Mucosa of descending colon (tissue), 3 donors: ENCODE results near the gene CMTM2. TPM values are rescaled to one million over a fixed set of nuclear protein-coding genes. Genes with fewer than 3 reads are reported as not detected.

ENCODE experiments used
- ATAC-seq: fragments of 200-7000 bp; cut with Tn5 transposase; one replicate; pipeline ENCODE4 v1.9.1; 2020; ENCODE audit warnings: mild to moderate bottlenecking, moderate library complexity
- DNase-seq, 3 donors: peaks; one replicate each; pipeline ENCODE4 v3.0.0-alpha.2; 2020
- H3K36me3 ChIP-seq: fragments of 200-600 bp; one replicate; pipeline ENCODE4 v1.8.0; 2021; ENCODE audit warnings: low read depth, mild to moderate bottlenecking
- H3K4me1 ChIP-seq: fragments of 200-600 bp; one replicate; pipeline ENCODE4 v1.8.0; 2021; ENCODE audit warnings: low read depth, mild to moderate bottlenecking
- H3K4me3 ChIP-seq: fragments of 200-600 bp; one replicate; pipeline ENCODE4 v1.8.0; 2021; ENCODE audit warnings: mild to moderate bottlenecking
- H3K9me3 ChIP-seq: fragments of 200-600 bp; one replicate; pipeline ENCODE4 v1.8.0; 2021; ENCODE audit warnings: mild to moderate bottlenecking
- intact Hi-C, 2 donors: fragments of 100-400 bp; cut with DNase I in 1 of 2; cut with micrococcal nuclease in 1 of 2; formaldehyde crosslinking; loops; one replicate each; pipeline versions ENCODE4 v1.11.0 to v1.11.1; 2022; cut with DNase I, micrococcal nuclease
- long read RNA-seq, 2 donors: library from polyadenylated mRNA; unstranded; transcript quantifications; one replicate each; pipeline ENCODE4 v2.0.0, GENCODE V29; 2019 to 2021
- total RNA-seq, 3 donors: library from RNA; stranded (reverse); fragmentation: NEBNext Ultra II Directional in 2 of 3; extraction: Animal tissue kit (Norgen Biotek cat#: 25700) in 2 of 3; gene quantifications; one replicate each; pipeline versions ENCODE4 v1.2.1 to v1.2.4, GENCODE V29; 2021 to 2023
- TF ChIP-seq, protein P1 (sequence below): fragments of 200-600 bp; IDR thresholded peaks from one replicate; pipeline ENCODE4 v1.8.0; 2022; ENCODE audit warnings: antibody characterized with exemption, mild to moderate bottlenecking
- donor health status: DM: no; HTN: no; CAD: no; lungs with moderate emphysema.
- donor health status: DM: no; HTN: no; CAD: no.
- donor health status: DM: no; HTN: yes; CAD: no.

The CMTM2 gene
- under 1 TPM in 1 of 3 donors, not detected in 2; 0.46 TPM for total RNA-seq
- long read RNA-seq, donor 1, partial matches to known transcripts: 0 of 1 reads
- long read RNA-seq, donor 1, other reads (novel, unspliced or antisense): 1 of 1 reads
- long read RNA-seq, donor 2: 0 reads

GRCh38 chr16:66578651-66579531, at the start of gene CMTM2:
Gene CMTM2, plus strand, starts transcription at chr16:66579463. Its CDS starts 145 bp downstream, at chr16:66579608.
- ATAC-seq: peak; percentile 46

GRCh38 chr16:66529475-66529874, 49.8 kb upstream of the CMTM2 start:
- ATAC-seq (no peak), DNase-seq (no peak)
- Histone ChIP-seq H3K36me3 (no peaks in the 10 kb centered on the region), H3K4me3 (no peak overlapping the region), H3K4me1 (no peaks in the 10 kb centered on the region), H3K9me3 (no peaks in the 10 kb centered on the region)
- TF ChIP-seq, protein P1, sequence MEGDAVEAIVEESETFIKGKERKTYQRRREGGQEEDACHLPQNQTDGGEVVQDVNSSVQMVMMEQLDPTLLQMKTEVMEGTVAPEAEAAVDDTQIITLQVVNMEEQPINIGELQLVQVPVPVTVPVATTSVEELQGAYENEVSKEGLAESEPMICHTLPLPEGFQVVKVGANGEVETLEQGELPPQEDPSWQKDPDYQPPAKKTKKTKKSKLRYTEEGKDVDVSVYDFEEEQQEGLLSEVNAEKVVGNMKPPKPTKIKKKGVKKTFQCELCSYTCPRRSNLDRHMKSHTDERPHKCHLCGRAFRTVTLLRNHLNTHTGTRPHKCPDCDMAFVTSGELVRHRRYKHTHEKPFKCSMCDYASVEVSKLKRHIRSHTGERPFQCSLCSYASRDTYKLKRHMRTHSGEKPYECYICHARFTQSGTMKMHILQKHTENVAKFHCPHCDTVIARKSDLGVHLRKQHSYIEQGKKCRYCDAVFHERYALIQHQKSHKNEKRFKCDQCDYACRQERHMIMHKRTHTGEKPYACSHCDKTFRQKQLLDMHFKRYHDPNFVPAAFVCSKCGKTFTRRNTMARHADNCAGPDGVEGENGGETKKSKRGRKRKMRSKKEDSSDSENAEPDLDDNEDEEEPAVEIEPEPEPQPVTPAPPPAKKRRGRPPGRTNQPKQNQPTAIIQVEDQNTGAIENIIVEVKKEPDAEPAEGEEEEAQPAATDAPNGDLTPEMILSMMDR: no peak
- intact Hi-C loops: no loop called here

More at GRCh38 chr16:66578651-66579531, at the start of gene CMTM2:
- DNase-seq: no peak
- intact Hi-C loops: no loop called here
- Histone ChIP-seq H3K4me1 (peaks cover 9% of the 10 kb centered on the region), H3K9me3 (no peaks in the 10 kb centered on the region), H3K36me3 (no peaks in the 10 kb centered on the region), H3K4me3 (no peak within 1 kb of the TSS)
- TF ChIP-seq, protein P1: no peak

DNA sequence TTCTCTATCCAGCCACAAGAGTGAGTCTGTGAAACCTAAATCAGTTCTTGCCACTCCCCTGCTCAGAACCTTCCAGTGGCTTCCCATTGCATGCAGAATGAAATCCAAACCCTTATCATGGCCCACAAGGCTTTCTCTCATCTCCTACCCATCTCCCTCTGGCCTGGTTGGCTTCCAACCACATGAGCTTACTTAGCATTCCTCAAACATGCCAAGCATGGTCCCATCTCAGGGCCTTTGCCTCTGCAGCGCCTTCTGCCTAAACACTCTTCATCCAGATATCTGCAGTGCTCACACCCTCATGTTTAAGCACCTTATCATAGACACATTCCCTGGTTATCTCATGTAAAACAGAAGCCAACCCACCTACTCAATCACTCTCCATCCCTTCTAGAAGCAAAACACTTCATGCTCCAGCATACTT, 44.9 kb upstream of the CMTM2 start:
- no peaks in the 10 kb centered on the region for H3K36me3 ChIP-seq
- H3K4me3 ChIP-seq: no peak overlapping the region
- no peaks in the 10 kb centered on the region for H3K4me1 ChIP-seq
- no peak for ATAC-seq
- H3K9me3 ChIP-seq: no peaks in the 10 kb centered on the region
- DNase-seq: no peak
- intact Hi-C loops: no loop called here
- TF ChIP-seq, protein P1: no peak

DNA sequence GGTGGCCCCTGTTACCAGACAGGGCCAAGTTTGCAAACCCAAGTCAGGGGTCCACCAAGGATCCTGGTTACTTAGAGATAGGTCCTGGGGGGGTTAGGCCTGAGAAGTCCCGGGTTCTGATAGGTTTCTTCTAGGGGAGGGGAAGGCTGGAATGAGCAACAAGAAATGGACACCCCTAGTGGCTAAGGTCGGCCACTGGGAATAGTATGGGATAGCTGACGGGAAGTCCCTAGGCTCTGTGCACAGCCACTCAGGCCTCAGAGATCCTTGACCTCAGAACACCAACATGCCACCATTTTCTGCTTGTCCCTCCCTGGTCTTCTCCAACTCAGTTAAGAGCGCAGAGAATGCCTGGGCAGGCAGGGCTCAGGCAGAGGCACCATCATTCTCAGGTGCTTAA, 42.7 kb upstream of the CMTM2 start:
- Histone ChIP-seq H3K4me3 (no peak overlapping the region), H3K9me3 (no peaks in the 10 kb centered on the region), H3K4me1 (no peaks in the 10 kb centered on the region), H3K36me3 (no peaks in the 10 kb centered on the region)
- no peak for DNase-seq
- ATAC-seq: no peak
- TF ChIP-seq, protein P1: no peak
- intact Hi-C loops: no loop called here

GRCh38 chr16:66537236-66537635, 42.0 kb upstream of the CMTM2 start:
- H3K4me3 ChIP-seq: no peak overlapping the region

More at GRCh38 chr16:66537236-66537635, 42.0 kb upstream of the CMTM2 start:
- no peaks in the 10 kb centered on the region for H3K4me1 ChIP-seq
- DNase-seq (no peak), ATAC-seq (peak; percentile 10)
- H3K9me3 ChIP-seq: no peaks in the 10 kb centered on the region
- intact Hi-C loops: no loop called here
- no peaks in the 10 kb centered on the region for H3K36me3 ChIP-seq
- TF ChIP-seq, protein P1: no peak
